Retinal pigment epithelial cell (primary cell): ENCODE results near the gene TBCE.
"Not testable (repeated sequence)": the region's sequence is repeated elsewhere in the genome, so short reads cannot be mapped to it uniquely, and the experiment has no call there.

Source experiments
- DNase-seq: peaks from one replicate; pipeline ENCODE4 v3.0.0-alpha.2; 2010; ENCODE audit warnings: low read depth
- H3K4me3 ChIP-seq: 2 replicates; pipeline ENCODE4 v1.5.1; 2011; ENCODE audit warnings: mild to moderate bottlenecking, low read length, control low read depth, moderate library complexity
- TF ChIP-seq, protein P1 (sequence below): conservative IDR thresholded peaks from 2 replicates; pipeline ENCODE4 v1.5.1; 2011; ENCODE audit warnings: low read depth, low read length, control low read depth, inconsistent platforms

The TBCE gene

DNA sequence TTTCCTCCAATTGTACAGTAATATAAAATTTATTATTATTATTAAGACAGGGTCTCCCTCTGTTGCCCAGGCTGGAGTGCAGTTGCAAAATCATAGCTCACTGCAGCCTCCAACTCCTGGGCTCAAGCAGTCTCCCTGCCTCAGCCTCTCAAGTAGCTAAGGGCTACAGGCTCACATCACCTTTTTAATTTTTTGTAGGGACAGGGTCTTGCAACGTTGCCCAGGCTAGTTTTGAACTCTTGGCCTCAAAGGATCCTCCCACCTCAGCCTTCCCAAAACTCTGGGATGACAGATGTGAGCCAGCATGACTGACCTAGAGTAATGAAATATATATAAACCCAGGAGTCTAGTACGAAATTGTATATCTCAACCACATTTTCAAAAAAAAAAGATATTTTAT lies 87.9 kb downstream of the TBCE start:
- DNase-seq: no peak
- TF ChIP-seq, protein P1, sequence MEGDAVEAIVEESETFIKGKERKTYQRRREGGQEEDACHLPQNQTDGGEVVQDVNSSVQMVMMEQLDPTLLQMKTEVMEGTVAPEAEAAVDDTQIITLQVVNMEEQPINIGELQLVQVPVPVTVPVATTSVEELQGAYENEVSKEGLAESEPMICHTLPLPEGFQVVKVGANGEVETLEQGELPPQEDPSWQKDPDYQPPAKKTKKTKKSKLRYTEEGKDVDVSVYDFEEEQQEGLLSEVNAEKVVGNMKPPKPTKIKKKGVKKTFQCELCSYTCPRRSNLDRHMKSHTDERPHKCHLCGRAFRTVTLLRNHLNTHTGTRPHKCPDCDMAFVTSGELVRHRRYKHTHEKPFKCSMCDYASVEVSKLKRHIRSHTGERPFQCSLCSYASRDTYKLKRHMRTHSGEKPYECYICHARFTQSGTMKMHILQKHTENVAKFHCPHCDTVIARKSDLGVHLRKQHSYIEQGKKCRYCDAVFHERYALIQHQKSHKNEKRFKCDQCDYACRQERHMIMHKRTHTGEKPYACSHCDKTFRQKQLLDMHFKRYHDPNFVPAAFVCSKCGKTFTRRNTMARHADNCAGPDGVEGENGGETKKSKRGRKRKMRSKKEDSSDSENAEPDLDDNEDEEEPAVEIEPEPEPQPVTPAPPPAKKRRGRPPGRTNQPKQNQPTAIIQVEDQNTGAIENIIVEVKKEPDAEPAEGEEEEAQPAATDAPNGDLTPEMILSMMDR: no peak
- no peak overlapping the region for H3K4me3 ChIP-seq

DNA sequence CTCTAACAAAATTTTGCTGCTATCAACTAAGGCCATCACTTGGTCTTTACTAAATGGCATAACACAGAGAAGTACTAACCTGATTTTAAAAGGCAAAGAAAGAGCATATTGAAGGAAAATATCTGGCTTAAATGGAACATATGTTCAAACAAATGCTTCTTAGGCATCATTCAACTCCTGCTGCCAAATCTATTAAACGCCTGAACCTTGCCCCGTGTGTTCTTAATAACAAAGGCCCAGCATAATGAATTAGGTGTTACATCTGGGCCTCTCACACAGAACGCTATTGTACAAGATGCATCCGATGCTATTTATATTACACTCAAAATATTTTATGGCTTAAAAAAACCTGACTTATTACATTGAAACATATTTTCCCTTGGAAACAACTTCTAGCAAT lies 88.6 kb downstream of the TBCE start:
- no peak overlapping the region for H3K4me3 ChIP-seq
- TF ChIP-seq, protein P1: no peak
- no peak for DNase-seq

DNA sequence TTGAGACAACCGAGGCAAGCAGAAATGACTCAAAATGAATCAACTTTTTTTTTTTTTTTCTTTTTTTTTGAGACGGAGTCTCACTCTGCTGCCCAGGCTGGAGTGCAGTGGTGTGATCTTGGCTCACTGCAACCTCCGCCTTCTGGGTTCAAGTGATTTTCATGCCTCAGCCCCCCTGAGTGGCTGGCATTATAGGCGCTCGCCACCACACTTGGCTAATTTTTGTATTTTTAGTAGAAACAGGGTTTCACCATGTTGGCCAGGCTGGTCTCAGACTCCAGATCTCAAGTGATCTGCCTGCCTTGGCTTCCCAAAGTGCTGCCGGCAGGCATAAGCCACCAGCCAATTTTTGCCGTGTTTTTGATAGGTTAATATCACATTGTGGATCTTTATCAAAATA lies 90.6 kb downstream of the TBCE start:
- H3K4me3 ChIP-seq, DNase-seq: not testable (repeated sequence)

DNA sequence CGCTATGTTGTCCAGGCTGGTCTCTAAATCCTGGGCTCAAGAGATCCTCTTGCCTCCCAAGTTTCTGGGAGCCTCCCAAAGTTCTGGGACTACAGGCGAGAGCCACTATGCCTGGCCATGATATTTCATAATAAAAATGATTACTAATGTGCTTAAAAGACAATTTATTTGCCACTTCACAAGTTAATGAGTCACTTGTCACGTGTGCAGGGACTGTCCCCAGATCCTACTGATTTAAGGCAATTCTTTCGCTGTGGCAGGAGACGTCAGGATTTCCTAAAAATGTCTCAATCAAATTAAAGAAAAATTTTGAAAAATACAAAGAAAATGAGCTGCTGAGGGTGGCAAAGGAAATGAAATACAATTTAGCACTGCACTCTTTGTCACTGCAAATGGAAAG lies 93.5 kb downstream of the TBCE start:
- H3K4me3 ChIP-seq: no peak overlapping the region
- no peak for DNase-seq
- TF ChIP-seq, protein P1: no peak

DNA sequence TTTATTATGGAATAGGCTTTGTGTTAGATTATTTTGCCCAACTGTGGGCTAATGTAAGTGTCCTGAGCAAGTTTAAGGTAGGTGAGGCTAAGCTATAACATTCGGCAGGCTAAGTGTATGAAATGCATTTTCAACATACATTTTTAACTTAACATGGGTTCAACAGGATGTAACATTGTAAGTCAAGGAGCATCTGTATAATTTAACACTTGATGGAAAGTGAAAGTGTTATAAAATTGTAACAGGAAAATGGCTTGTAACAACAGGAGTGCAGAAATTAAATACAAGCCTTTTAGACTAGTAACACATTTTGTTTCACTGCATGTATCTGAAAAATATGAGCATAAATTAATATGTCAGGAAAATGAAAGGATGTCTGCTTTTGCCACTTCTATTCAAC lies 94.7 kb downstream of the TBCE start:
- TF ChIP-seq, protein P1: no peak
- DNase-seq: no peak
- H3K4me3 ChIP-seq: no peak overlapping the region

DNA sequence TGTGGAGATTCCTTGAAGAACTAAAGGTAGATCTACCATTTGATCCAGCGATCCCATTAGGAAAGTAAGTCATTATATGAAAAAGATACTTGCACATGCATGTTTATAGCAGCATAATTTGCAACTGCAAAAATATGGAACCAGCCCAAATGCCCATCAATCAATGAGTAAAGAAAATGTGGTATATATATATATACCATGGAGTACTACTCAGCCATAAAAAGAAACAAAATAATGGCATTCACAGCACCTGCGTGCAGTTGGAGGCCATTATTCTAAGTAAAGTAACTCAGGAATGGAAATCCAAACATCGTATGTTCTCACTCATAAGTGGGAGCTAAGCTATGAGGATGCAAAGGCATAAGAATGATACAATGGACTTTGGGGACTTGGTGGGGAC lies 95.6 kb downstream of the TBCE start:
- DNase-seq, H3K4me3 ChIP-seq: not testable (repeated sequence)

DNA sequence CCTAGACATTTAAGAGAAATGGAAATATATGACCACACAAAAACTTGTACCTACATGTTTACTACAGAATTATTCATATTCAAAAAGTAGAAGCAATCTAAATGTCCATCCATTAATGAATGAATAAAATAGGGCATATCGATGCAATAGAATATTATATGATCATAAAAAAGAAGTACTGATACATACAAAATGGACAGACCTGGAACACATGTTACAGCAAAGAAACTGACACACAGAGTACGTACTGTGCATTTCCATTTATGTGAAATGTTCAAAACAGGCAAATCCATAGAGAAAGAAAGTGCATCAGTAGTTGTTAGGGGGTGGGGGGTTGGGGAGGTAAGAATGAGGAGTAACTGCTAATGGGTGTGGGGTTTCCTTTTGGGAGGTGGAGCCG lies 97.8 kb downstream of the TBCE start:
- no peak overlapping the region for H3K4me3 ChIP-seq
- DNase-seq: no peak
- TF ChIP-seq, protein P1: no peak

DNA sequence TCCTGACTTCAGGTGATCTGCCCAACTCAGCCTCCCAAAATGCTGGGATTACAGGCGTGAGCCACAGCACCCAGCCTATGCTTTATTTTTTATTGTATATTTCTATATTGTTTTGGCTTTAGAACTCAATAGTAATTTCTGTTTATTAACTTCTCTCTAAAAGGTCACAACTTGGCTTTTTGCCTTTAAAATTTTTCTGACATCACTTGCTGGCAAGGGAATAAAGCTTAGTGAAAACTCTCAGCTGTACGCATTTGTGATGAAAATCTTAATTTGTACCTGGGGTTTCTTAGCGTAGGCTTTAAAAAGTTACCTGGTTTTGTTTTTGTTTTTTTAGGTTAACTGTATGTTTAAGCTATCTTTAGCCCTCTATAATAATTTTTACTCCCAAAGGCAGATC lies 100.8 kb downstream of the TBCE start:
- no peak overlapping the region for H3K4me3 ChIP-seq
- DNase-seq: no peak
- TF ChIP-seq, protein P1: no peak
